Neural progenitor cell (in vitro differentiated cells): ENCODE data around the gene TRAPPC11.

ENCODE experiments used
- CTCF ChIP-seq: fragments of 200-600 bp; sonication (generic); IDR thresholded peaks from 2 replicates; pipeline ENCODE4 v1.5.1; 2017; ENCODE audit warnings: antibody characterized with exemption, mild to moderate bottlenecking
- EZH2 ChIP-seq: fragments of 200-600 bp; sonication (generic); IDR thresholded peaks from 2 replicates; pipeline ENCODE4 v1.6.1; 2017; ENCODE audit warnings: antibody characterized with exemption, mild to moderate bottlenecking, moderate library complexity
- EZH2phosphoT487 ChIP-seq: fragments of 200-600 bp; sonication (generic); IDR thresholded peaks from 2 replicates; pipeline ENCODE4 v1.6.1; 2017; ENCODE audit warnings: antibody characterized with exemption

DNA sequence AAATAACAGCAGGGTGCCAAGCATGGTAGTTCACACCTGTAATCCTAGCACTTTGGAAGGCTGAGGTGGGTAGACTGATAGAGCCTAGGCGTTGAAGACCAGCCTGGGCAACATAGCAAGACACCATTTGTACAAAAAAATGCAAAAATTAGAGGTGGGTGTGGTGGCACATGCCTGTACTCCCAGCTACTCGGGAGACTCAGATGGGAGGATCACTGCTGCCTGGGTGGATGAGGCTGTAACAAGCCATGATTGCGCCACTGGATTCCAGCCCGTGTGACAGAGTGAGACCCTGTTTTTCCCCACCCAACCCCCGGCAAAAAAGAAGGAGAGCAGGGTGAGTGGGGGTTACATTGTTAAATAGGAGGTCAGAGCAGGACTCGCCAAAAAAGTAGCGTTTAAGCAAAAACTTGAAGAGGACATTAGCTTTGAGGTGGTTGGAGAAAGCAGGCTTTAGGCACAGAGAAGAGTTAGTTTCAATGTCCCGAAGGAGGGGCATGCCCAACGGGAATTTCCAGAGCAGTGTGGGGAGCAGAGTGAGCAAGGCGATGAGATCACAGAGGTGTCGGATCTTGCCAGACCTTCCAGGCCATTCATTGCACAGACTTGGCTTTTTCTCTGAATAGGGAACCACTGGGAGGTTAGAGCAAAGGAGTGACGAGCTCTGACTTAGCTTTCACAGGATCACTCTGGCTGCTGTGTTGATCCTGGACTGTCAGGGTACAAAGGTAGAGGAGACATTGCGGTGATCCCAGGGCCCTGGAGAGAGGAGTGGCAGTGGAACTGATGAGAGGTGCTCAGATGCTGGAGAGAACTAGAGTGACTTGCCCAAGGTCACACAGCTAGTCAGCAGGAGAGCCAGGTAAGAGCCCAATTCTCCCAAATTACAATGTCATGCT lies 70.6 kb downstream of the TRAPPC11 start:
- TF ChIP-seq CTCF: no peak
- TF ChIP-seq EZH2phosphoT487: no peak
- TF ChIP-seq EZH2: no peak
